NB4 (cell line): ENCODE measurements around the gene FNBP1L.

Experiments
- CTCF ChIP-seq: IDR thresholded peaks from one replicate; pipeline ENCODE4 v1.5.1; 2012; ENCODE audit warnings: low read depth, low read length
- MAX ChIP-seq: IDR thresholded peaks from 2 replicates; pipeline ENCODE4 v1.6.1; 2011; ENCODE audit warnings: low read depth, low read length
- MYC ChIP-seq: IDR thresholded peaks from 2 replicates; pipeline ENCODE4 v1.6.1; 2011; ENCODE audit warnings: low read depth, low read length
- POLR2A ChIP-seq: IDR thresholded peaks from 2 replicates; pipeline ENCODE4 v1.6.1; 2011; ENCODE audit warnings: mild to moderate bottlenecking; ENCODE audit not compliant: insufficient read length; ENCODE audit errors: extremely low read depth

- no peak for TF ChIP-seq CTCF
- no peak for TF ChIP-seq POLR2A
- no peak for TF ChIP-seq MAX
- TF ChIP-seq MYC, result no peak
Measured at GRCh38 chr1:93542398-93542797, 94.5 kb downstream of the FNBP1L start.
